Hippocampal formation (tissue), 2 donors: ENCODE results near the gene PRR7.

Source experiments
- DNase-seq, 2 donors: peaks; one replicate each; lab custom pipeline; 2025; lab: John Stamatoyannopoulos, UW

Gene PRR7

GRCh38 chr5:177425196-177425800, 21.3 kb upstream of the PRR7 start:
- no peak for DNase-seq

DNA sequence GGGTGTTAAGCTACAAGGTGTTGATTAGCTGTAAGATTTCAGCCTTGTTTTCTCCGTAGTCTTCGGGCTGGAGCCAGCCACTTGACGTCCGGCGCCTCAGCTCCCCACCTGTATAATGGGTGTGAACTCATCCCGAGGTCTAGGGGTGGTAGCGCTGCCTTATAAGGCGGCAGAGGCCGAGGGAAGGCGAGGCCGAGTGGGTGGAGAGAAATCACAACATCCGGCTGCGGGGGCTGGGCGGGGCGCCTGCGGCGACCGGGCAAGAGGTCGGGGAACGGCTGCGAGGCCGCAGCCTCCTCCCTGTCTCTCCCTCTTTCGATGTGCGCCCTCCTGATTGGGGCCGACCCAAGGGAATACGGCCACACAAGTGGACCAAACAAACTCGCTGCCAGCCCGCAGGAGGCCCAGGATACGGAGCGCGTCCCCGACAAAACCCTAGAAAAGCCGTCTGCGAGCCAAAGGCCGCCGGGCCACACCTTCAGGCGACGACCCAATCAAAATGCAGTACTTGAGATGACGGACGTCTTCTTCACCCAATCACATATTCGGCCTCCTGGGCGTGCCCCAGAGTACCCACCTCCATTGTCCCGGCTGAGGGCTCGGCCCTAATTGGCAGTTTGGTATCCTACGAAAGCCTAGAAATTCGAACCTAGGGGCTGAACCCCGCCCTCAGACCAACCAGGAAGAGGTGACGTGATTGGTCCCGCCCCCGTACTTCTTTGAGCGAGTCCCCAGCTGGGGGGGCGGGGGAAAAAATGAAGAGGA, 20.6 kb upstream of the PRR7 start:
- peak; percentile 100 for DNase-seq

GRCh38 chr5:177426566-177427210, 19.9 kb upstream of the PRR7 start, which contains the start of gene GRK6:
TSS of gene GRK6 (plus strand) at chr5:177426676. CDS start at chr5:177426846, 170 bp downstream.
- no peak for DNase-seq

DNA sequence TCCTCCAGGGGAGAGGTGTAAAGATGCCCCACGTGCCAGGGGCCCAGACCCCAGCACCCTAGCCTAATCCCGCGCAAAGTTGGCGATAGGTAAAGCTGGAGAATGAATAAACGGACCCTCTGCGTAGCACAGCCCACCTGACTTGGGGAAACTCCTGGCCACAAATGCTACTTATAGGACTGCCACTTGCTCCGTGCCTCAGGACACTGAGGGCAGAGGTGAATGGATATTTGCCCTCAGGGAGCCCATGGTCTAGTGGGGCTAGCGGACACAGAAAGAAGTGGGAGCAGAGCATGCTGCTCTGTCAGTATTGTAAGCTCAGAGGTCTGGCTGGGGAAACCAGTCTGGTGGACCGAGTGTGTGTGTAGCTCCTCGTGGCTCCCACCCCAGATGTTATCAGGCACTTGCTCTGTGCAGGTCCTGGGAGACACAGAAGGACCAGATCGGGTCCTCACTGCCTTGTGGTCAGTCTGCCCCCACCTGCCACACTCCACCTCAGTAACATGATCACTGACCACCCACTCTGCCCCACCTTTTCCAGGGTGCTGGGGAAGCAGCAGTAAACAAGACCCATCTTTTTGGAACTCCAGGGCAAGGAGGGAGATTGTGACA, 19.3 kb upstream of the PRR7 start:
- no peak for DNase-seq

DNA sequence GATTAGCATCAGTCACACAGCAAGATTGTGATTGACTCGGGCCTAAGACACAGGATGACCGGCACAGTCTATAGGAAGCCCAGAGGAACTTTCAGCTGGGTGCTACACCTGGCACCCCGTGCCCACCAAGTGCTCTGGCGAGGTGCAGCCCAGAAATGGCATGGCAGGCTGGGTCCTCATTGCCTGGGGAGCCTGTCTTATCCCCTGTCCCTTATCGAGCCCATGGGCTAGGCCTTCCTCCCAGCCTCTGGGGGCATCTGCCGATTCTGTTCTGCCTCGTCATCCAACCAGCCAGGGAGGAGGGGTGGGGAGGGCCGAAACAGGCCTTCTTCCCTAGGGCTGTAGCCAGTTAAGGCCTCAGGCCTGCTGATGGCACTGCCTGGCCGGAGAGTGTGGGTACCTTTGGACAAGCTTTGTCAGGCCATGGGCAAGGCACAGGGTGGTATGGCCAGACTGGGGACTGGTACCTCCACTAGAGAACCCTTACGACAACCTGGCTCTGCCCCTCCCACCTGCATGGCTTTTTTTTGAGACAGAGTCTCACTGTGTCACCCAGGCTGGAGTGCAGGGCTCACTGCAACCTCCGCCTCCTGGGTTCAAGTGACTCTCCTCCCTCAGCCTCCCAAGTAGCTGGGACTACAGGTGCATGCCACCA, 18.6 kb upstream of the PRR7 start:
- no peak for DNase-seq

GRCh38 chr5:177428574-177429217, 17.9 kb upstream of the PRR7 start:
- DNase-seq, result no peak

GRCh38 chr5:177429248-177430040, 17.2 kb upstream of the PRR7 start:
- DNase-seq, result peak in 1 of 2 donors; percentile 26

DNA sequence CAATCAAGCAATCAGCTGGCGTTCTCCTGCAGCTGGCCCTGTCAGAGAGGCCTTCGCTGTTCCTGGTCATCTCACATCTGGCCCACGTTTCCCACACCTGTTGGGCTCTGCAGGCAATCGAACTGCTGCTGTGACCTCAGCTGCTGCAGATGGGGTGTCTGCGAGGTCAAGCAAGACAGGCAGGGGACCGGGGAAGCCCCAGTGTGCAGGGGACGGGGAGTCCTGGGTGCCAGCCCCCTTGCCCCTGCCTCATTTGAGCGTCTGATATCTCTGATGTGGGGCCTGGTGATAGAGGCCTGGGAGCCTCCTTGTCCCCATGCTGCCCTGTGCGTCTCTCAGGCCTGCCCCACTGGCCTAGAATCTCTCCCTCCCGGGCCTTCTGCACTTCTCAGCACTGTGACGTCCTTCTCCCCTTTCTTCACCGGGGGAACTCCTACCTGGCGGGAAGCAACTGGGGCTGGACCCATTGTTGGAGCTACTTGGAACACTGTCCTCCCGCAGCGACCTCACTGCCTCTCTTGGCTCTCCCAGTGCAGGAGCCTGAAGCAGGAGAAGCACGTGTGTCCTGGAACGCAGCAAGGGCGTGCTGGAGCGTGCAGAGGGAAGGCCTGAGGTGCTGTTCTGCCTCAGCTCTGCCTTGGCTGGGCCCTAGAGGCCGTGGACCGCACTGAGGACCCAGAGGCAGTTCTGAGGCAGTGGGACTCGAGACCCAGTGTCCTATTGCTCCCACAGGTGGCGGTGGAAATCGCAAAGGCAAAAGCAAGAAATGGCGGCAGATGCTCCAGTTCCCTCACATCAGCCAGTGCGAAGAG, 16.3 kb upstream of the PRR7 start:
- no peak for DNase-seq

DNA sequence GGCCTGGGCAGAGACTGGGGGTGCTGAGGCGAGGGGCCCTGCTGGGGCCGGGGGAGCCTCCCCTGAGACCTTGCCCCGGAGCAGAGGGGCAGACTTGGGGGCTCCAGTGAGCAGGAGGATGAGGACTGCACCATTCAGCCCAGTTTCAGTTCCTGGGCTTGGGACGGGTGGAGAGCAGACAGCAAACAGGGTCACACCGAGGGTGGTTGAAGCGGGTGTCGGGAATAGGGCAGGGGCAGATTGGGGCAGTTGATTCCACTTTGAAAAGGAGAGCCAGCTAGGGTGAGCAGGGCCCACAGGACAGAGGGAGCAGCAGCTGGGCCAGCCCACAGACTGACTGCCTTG, 15.7 kb upstream of the PRR7 start:
- DNase-seq, result no peak

- no peak for DNase-seq
Observed at GRCh38 chr5:177431317-177432142, 15.1 kb upstream of the PRR7 start.

- DNase-seq, result peak; percentile 35 to 56
Observed at GRCh38 chr5:177432143-177432838, 14.3 kb upstream of the PRR7 start.

DNA sequence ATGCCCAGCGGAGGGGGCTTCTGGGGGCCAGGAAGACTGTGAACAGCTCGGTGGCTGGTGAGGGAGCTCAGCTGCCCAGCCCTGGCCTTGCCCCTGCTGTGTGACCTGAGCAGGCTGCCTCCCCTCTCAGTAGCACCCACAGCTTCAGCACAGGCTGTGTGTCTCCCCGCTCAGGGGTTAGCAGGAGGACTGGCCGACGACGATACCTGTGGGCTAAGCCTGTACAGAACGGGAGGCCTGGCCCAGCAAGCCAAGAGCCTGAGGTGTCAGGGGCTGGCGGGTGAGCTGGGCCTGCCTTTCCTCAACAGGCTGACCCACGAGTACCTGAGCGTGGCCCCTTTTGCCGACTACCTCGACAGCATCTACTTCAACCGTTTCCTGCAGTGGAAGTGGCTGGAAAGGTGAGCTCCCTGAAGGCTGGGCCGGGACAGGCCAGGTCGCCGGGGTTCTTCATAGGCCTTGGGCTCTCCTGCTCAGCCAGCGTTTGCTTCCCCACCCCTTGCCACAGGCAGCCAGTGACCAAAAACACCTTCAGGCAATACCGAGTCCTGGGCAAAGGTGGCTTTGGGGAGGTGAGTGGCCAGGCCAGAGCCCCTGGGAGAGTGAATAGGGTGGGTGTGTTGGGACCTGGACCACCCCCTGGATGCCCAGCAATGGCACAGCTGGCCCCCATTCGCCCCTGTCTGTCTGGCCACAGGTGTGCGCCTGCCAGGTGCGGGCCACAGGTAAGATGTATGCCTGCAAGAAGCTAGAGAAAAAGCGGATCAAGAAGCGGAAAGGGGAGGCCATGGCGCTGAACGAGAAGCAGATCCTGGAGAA, 13.6 kb upstream of the PRR7 start:
- no peak for DNase-seq

GRCh38 chr5:177433658-177434217, 12.9 kb upstream of the PRR7 start:
- DNase-seq, result no peak

DNA sequence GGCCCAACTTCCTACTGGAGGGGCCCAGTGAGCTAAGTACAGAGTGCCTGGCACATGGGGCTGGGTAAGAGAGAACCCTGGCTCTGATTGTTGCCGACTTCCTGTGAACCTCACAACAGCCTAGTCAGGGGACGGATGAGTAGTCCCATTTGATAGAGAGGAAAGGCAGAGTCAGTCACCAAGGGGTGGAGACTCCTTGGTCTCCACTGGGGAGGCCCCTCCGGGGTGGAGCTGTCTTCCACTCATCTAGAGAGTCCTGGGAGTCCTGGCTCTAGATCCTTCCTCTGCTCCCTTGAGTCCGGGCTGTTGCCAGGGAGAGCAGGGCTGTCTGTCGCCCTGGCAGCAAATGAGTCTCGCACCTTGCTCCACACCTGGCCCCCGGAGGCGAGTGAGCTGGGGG, 12.2 kb upstream of the PRR7 start:
- DNase-seq, result no peak

DNA sequence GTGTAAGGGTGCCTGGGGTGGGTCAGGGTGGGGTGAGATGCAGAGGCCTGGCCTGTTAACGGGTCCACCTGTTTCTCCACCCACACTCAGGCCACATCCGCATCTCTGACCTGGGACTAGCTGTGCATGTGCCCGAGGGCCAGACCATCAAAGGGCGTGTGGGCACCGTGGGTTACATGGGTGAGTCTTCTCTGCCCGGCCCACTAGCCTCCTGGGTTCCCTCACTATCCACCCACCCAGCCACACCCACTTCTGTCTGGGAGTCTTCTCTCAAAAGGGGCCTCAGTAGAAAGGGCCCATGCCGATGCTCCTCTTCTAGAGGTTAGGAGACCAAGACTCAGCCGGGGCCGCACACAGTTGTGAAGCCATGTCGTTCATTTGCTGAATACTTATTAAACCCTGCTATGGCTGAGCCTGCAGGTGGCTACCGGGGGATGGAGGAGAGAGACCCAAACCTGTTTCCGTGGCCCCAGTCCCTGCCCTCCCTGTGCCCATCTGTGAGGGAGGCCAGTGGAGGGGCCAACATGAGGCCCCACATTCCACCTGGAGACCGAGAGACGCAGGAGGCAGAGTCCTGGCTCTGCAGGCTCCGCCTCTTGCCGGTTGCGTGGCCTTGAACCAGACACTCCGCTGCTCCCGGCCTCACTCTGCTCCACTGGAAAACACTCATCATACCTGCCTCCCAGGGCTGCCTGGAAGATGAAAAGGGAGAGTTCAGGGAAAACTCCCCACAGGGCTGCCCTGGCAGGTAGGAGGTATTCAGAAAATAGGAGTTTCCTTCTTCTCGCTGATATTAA, 11.5 kb upstream of the PRR7 start:
- no peak for DNase-seq

DNA sequence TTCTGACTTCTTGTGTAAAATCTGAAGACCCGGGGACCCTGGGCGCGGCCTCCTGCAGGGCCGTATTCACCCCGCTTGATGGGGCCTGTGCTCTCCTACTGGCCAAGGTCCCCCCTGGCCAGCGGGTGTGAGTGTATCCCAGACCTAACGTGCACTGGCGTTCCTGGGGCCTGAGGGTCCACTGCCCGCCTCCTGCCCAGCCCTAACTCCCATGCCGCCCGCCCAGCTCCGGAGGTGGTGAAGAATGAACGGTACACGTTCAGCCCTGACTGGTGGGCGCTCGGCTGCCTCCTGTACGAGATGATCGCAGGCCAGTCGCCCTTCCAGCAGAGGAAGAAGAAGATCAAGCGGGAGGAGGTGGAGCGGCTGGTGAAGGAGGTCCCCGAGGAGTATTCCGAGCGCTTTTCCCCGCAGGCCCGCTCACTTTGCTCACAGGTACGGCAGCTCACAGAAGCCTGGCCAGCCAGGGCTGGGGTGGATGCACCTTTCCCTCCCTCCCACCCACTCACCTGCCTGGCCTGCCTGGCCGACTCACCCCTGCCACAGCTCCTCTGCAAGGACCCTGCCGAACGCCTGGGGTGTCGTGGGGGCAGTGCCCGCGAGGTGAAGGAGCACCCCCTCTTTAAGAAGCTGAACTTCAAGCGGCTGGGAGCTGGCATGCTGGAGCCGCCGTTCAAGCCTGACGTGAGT, 10.6 kb upstream of the PRR7 start:
- no peak for DNase-seq
